ENCODE data around the gene DHRS11. TPM values are rescaled to one million over a fixed set of nuclear protein-coding genes. Genes with fewer than 3 reads are reported as not detected.

The DHRS11 gene
- total and polyA plus RNA-seq, 2 of the 8 experiments (the other 6 are each of a cell fraction or from before 2014, with no cell fraction given) = 29.5 to 63.3 TPM

DNA sequence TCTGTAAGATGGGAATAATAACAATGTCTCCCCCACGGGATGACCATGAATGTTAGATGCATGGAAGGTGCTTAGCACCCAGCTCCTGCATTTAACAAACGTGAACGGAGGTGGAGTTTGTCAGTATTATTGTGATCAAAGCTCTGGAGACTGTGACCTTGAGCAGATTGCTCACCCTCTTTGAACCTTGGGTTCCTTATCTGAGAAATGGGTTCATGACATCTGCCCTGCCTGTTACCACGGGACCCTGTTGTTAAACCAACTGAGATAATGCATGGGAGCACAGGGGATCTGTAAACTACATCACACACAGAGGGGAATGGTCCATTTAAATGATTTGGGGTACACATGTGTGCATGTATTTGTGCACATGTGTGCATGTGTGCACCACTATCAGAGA lies 39.3 kb downstream of the DHRS11 start:
- Histone ChIP-seq H3K79me2 (ENCODE audit: control insufficient read depth in 1 of 2, insufficient read depth in 2 of 2, low read length in 2 of 2) (no peaks in the 10 kb centered on the region), H4K91ac (replicated peaks; ENCODE audit: insufficient read length, low read length) (no peak overlapping the region), H2BK120ac (replicated peaks; ENCODE audit: low read depth, low read length) (no peak overlapping the region), H3K4ac (replicated peaks; ENCODE audit: insufficient read length, low read depth, low read length) (no peak overlapping the region), H2BK15ac (ENCODE audit: low read length) (no peak overlapping the region), H3K27me3 (replicated peaks in 1 of 4; ENCODE audit: control insufficient read depth in 3 of 4, extremely low read depth in 1 of 4, insufficient read depth in 3 of 4, low read length in 3 of 4) (no peaks in the 10 kb centered on the region; a peak in 2 of 7 replicates), H4K5ac (ENCODE audit: insufficient read length, low read depth, low read length) (no peak overlapping the region), H2BK12ac (ENCODE audit: low read depth, low read length) (no peak overlapping the region), H3K9me3 (ENCODE audit: insufficient read depth in 2 of 2, low read depth in 1 of 2, low read length in 1 of 2) (no peaks in the 10 kb centered on the region), H2AK5ac (ENCODE audit: low read depth, low read length) (0 out of 2 replicates have a peak overlapping the region, but pooled peaks have one; percentile 33), H3K4me3 (ENCODE audit: extremely low read depth in 1 of 4, insufficient read depth in 2 of 4, low read depth in 3 of 4, low read length in 4 of 4) (no peak overlapping the region), H3K4me1 (replicated peaks in 1 of 4; ENCODE audit: control insufficient read depth in 3 of 4, insufficient read depth in 4 of 4, low read length in 3 of 4) (peaks cover 2 to 28% (median 11%) of the 10 kb centered on the region in 4 experiments; a peak in 6 of 7 replicates), H4K20me1 (replicated peaks in 1 of 2; ENCODE audit: control insufficient read depth in 1 of 2, insufficient read depth in 2 of 2, low read length in 2 of 2) (peaks cover 0 to 1% of the 10 kb centered on the region in 2 experiments), H3K4me2 (ENCODE audit: insufficient read depth in 1 of 2, low read depth in 2 of 2, low read length in 2 of 2) (no peak overlapping the region), H4K8ac (ENCODE audit: extremely low read depth, insufficient read depth, low read length) (no peak overlapping the region), H3K56ac (replicated peaks; ENCODE audit: insufficient read length, low read depth, low read length) (no peak overlapping the region), H3K23ac (ENCODE audit: insufficient read length) (no peak overlapping the region), H3K23me2 (ENCODE audit: low read depth, low read length) (no peaks in the 10 kb centered on the region; the same call in 1 of the 2 replicates), H2AFZ (ENCODE audit: low read length) (no peak overlapping the region), H3K27ac (ENCODE audit: low read depth, low read length) (no peak overlapping the region), H3K79me1 (ENCODE audit: low read depth, low read length) (no peaks in the 10 kb centered on the region), H3K9ac (replicated peaks in 1 of 4; ENCODE audit: extremely low read depth in 1 of 4, low read depth in 3 of 4, low read length in 3 of 4) (no peak overlapping the region), H3K18ac (ENCODE audit: extremely low read depth, low read length) (no peak overlapping the region), H2BK5ac (ENCODE audit: low read depth, low read length) (no peak overlapping the region), H3K36me3 (ENCODE audit: control insufficient read depth in 2 of 4, insufficient read depth in 4 of 4, low read length in 3 of 4) (no peaks in the 10 kb centered on the region), H3K14ac (ENCODE audit: insufficient read length) (no peak overlapping the region), H2BK20ac (ENCODE audit: low read length) (no peak overlapping the region)
- TF ChIP-seq TEAD4 (IDR thresholded peaks at IDR 0.05; ENCODE audit: low read depth, low read length) (no peak), NRF1 (IDR thresholded peaks at IDR 0.05; ENCODE audit: low read depth, low read length) (no peak), SP4 (IDR thresholded peaks at IDR 0.05; ENCODE audit: low read length) (no peak), PHF8 (conservative IDR thresholded peaks at IDR 0.05; ENCODE audit: low read depth, low read length) (no peak)
- TF ChIP-seq, protein P1, sequence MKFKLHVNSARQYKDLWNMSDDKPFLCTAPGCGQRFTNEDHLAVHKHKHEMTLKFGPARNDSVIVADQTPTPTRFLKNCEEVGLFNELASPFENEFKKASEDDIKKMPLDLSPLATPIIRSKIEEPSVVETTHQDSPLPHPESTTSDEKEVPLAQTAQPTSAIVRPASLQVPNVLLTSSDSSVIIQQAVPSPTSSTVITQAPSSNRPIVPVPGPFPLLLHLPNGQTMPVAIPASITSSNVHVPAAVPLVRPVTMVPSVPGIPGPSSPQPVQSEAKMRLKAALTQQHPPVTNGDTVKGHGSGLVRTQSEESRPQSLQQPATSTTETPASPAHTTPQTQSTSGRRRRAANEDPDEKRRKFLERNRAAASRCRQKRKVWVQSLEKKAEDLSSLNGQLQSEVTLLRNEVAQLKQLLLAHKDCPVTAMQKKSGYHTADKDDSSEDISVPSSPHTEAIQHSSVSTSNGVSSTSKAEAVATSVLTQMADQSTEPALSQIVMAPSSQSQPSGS (IDR thresholded peaks at IDR 0.05; ENCODE audit: low read length) = no peak
- CTCF ChIA-PET (ENCODE audit: partially characterized antibody) = interaction anchor here (0.9 to 9.5 kb wide), 13 partner anchors 9 to 416 kb away, joined by 3 to 86 read pairs (median 22); no protein-coding TSS in a partner anchor
- FAIRE-seq (no peak), DNase-seq (ENCODE audit: low read depth in 1 of 2, low spot score in 2 of 2) (no peak)
- 94% methylated on average over 4 of the region's 4 CpGs; no CpG with 5 or more reads in 1 of the 2 experiments for WGBS, 2 experiments (ENCODE audit: extremely low coverage in 1 of 2, insufficient coverage in 1 of 2, insufficient read length in 1 of 2, insufficient replicate concordance in 2 of 2, low coverage in 1 of 2, low lambda C conversion rate in 2 of 2, missing lambda C conversion rate in 1 of 2)
- POLR2A ChIA-PET (ENCODE audit: partially characterized antibody) = interaction anchor here (1.6 kb wide), 1 partner anchor 17 kb away, joined by 3 read pairs; no protein-coding TSS in a partner anchor
